Stimulated activated CD8-positive, alpha-beta memory T cell treated with anti-CD3 and anti-CD28 coated beads, Interleukin-15, amount 100 ng/mL, for 1 hour (primary cell): Measurements from ENCODE around the gene AHDC1.
"Not testable (repeated sequence)": the region's sequence is repeated elsewhere in the genome, so short reads cannot be mapped to it uniquely, and the experiment has no call there.

Source experiments
- DNase-seq: peaks from one replicate; pipeline ENCODE4 v3.0.0-alpha.2; 2020; ENCODE audit warnings: low read depth

AHDC1 gene

DNA sequence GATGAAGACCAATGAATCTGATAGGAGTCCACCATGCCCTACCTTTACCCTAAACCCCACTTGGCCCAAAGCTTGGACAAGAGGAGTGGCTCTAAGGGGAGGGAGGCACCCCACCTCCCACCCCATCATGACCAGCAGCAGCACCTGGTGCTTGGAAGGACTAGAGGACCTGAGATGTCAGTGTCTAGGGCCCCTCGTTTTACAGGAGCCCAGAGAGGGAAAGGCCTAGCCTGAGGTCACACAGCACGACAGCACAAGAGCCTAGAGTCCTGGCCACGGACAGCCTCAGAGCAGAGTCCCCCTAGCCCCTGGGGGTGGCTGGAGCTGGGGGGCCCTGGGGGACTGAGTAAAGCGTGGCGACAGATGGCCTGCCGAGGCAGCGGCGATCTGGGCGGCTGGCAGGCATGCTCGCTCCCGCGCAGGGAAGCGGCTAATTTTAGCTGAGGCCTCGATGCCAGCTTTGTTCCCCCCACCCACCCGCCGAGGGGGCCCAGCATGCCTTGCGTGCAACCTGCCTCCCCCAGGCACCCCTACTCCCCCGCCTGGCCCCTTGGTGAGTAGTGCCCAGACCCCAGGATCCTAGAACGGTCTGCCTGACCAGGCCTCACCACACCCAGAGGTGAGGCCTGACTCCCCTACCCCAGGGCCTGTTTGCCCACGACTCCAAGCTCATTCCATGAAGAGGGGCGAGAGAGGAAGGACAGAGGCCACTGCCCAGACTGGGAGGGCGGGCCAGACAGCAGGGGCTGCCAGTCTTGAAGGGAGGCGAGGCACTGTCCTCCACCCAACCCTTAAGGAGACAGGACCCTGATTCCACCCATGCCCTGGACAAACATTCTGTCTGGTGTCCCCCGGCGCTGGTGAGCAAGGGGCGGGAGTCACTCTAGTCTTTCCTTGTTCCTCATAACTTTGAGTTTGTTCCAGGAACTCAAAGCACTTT, 39.0 kb downstream of the AHDC1 start:
- no peak for DNase-seq

DNA sequence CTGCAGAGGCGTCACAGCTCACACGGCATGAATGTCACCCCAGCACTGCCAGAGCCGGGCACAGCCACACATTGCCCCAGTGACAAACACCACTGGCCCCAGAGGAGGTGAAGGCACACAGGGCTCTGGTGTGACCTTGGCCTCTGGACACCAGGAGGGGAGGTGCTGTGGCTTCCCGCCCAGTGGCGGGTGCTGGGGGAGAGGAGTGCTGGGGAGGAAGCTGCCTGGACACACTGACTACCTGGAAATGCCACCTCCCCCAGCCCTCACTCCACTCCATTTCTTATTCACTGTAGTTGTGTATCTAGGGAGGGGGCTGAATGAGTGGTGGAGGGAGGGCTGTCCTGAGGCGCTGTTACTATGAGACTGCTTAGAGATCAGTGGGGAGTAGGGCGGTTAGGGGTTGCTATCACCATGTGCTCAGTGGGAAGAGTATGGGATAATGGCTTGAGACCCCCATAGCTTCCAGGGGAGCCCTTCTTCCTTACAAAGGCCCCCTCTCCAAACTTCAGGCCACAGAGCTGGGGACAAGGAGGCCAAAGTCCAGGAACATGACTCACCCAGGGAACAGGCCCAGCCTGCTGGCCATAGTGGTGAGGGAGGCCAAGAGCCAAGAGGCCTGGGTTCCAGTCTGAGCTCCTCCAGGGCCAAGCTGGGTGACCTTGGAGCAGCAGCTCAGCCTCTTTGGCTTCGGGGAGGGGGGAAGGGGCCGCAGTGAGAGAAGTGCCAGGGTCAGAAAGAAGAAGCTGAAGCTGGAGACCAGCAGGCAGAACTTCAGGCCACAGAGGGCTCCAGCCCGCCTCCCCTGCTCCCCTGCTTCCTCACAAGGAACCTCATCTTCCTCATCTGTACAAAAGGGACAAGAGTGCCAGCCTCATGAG, 40.1 kb downstream of the AHDC1 start:
- DNase-seq: no peak

DNA sequence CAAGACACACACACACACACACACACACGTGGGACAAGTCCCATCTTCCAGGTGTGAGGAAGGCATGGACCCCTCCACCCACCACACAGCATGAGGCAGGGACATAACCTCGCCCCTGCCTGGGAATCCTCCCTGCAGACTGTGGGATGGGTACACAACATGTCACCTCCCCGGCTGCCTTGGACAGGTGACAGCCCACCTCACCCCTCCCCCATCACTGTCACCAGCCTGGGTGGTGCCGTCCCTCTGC, 40.7 kb downstream of the AHDC1 start:
- DNase-seq: no peak

DNA sequence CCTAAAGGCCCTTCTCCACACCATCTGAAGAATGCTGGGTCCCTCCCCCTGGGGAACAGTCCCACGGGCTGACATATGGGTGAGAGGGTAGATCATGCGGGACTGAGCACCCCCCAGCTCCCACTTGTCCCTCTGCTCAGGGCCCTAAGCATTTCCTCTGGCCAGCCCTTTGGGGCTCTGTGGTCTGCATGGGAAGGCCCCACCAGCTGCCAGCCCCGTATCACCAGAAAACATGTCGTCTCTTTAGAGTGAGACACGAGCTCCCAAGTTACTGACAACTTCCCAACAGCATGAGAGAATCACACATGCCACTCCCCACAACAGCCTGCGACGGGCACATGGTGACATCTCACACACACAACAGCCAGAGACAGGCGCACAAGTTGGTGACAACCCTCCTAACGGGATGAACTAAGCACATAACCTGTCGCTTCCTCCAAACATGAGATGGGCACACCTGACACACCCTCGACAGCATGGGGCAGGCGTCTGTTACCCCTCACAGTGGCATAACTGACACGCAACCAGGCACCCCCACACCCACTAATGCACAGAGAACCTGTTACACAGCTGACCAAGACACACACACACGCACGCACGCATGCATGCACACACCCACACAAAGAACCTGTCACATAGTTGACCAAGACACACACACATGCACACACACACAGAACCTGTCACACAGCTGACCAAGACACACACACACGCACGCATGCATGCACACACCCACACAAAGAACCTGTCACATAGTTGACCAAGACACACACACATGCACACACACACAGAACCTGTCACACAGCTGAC, 41.2 kb downstream of the AHDC1 start:
- DNase-seq: no peak

DNA sequence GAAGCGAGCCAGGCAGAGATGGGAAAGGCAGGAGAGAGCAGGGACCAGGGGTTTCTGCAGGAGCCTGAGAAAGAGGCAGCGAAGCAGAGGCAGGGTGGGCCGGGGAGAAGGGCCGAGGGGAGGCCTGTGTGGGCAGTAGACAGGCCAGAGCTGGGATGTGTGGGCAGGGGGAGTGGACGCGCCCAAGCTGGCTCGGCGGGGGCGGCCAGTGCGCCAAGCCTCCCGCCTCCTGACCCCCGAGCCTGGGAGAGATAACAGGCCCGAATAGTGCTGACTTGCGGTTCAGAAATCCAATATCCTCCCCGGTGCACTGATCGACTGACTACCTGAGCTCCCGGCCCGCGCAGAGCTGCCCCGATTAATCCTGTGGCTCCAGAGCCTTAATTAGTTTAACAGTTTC, 41.9 kb downstream of the AHDC1 start:
- no peak for DNase-seq

DNA sequence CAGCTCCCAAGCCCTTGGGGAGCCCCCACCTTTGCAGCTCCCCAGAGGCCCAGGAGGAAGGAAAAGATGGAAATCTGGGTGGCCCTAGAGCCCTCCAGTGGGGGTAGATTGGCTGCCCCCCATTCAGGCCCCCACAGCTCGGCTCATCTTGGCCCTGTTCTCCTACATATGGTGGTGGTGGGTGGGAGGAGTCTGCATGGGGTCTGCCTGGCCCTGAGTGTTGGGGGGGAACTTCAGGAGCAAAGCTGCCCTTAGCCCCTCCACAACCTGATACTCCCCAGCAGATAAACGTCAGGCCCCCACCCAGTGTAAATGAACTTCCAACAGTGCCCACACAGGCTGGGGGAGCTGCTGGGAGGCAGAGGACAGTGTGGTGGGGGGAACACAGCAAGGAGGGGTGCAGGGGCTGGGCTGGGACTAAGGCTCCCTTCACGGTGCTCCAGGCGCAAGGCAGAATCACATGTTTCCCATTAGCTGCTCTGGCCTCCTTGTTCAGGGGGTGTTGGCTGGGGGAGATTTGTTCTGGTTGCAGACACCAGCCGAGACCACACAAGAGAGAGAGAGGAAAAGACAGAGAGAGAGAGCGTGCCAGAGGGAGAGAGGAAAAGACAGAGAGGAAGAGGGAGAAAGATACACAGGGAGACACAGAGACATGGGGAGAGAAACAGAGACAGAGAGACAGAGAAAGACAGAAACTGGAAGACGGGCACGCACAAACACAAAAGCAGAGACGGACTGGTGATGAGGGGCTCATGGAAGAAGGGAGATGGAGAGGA, 42.6 kb downstream of the AHDC1 start:
- no peak for DNase-seq

DNA sequence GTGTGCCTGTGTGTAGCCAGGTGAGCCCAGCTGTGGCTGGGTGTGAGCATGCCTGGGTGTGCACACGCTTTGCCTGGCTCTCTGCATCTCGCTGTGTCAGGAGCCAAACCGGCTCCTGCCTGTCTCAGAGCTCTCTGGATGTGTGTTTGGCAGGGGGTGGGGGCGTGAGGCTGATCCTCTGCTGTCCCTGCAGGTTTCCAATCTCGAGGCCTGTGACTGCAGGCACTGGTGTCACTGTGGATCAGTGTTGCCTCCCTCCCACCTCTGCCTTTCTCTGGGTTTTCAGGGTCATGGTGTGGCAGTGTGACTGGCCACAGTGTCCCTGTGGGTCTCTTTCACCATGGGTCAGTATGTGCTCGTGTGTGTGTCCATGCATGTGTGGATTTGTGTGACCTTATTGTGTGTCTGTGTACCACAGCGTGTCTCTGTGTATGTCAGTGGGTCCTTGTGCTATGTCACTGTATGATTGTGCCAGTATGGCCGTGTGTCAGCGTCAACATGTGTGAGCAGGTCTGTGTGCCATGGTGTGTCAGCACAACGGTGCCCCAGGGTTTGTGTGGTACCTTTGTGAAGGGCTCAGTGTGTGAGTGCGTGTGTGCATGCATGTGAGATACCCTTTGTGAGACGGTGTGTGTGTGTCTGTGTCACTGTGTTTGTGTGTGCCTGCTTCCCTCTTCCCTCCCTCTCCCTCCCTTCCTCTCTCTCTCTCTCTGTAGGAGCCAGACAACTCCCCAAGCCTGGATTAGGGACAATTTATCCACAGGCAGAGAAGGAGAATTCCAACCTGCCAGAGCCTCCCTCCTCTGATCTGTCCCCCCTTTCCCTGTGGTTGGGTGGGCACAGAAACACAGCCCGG, 43.4 kb downstream of the AHDC1 start:
- no peak for DNase-seq

DNA sequence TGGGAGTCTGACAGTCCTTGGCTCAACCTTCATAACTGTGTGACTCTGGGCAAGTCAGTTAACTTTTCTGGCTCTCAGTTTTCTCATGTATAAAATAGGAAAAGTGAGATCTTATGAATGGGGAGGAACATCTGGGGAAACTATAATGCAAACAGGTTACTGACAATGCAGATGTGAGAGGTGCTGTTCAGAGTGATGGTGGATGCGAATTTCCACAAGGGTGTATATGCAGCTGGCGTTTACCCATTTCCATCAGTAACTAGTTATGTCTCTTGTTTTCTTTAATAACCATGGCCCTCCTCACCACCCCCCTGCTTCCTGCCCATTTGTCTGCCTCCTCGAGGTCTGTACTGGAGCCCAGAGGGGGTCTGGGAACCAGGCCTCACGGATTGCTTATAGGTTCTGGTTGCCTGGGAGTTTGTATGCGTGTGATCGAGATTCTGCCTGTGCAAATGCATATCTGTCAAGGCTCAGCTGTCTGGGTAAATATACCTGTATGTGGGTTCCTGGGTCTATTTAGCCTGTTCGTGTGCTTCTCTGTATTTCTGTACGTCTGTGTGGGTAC, 44.4 kb downstream of the AHDC1 start:
- DNase-seq: no peak

DNA sequence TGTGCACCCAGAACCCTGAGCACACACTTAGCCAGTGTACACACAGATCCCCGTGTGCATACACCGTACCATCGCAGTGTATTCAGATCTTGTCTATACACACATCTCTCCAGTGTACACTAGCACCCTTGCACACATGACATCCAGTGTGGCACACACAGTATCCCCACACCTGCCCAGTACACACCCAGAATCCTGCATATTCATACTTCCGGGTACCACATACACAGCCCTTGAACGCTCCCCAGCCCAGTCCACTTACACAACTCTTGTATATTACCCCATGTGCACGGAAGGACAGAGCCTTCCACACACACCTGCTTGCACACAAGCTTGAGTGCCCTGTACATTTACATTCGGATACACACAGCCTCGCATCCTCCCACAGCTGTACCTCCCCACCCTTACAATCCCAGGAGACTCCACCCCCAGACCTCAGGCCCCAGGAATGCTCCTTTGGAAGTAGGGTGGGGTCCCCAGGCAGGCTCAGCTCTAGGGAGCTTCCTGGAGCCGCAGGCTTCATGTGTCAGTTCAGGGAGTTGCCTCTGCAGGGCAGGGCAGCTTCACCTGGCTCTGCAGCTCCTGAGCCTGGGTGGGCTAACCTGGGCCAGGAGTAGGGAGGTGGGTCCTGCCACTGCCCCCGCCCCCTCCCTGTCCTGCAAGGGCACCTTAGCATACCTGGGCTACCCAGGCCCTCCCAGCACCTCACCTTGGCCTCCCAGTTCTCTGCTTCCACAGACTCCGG, 46.2 kb downstream of the AHDC1 start:
- no peak for DNase-seq

DNA sequence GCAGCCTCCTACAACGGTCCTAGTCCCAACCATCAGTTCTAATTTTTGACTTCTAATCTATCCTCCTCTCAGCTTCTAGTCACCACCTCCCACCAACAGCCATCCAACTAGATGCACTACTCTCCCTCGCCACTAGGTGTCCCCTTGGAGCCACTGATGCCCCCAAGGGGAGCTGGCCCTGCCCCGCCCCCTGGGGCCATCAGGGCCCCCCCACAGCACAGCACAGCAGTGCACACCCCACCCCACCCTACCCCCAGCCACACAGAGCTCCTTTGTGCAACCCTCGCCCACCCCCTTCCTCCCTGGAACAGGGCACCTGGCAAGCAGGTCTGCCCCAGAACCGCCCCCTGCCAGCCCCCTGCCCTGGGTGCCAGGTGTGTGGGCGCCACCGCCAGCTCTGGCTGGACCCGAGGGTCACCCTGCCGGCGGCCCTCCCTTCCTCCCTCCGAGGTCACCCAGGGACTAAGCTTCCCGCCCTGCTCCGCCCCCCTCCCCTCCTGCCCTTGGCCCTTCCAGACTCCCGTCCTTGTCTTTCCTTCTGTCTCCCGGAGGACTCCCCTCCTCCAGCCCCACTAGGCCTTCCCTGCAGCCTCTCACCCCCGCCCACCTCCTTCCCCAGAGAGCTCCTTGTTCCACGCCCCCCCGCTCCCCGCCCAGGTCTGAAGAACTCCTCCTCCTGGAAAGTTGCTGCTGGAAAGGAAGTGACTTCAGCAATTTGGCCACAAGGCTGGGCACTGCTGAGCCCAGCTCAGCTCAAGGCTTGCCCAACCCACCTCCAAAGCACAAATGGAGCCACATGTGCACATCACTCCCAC, 47.0 kb downstream of the AHDC1 start:
- peak; percentile 65 for DNase-seq

DNA sequence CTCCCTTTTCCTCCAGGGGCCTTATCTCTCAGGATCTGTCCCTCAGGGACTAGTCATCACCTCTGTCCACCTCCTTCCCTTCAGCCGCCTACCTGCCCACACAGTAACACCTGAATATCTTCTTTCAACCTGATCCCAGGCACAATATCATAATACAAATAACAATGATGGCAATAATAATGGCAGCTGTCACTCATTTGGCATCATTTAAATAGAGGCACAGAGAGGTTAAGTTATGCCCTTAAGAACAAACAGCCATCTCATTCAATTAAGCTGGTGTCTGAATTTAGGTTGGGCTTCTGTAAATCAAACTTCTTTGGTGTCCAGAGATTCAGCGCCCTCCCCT, 47.5 kb downstream of the AHDC1 start:
- no peak for DNase-seq

DNA sequence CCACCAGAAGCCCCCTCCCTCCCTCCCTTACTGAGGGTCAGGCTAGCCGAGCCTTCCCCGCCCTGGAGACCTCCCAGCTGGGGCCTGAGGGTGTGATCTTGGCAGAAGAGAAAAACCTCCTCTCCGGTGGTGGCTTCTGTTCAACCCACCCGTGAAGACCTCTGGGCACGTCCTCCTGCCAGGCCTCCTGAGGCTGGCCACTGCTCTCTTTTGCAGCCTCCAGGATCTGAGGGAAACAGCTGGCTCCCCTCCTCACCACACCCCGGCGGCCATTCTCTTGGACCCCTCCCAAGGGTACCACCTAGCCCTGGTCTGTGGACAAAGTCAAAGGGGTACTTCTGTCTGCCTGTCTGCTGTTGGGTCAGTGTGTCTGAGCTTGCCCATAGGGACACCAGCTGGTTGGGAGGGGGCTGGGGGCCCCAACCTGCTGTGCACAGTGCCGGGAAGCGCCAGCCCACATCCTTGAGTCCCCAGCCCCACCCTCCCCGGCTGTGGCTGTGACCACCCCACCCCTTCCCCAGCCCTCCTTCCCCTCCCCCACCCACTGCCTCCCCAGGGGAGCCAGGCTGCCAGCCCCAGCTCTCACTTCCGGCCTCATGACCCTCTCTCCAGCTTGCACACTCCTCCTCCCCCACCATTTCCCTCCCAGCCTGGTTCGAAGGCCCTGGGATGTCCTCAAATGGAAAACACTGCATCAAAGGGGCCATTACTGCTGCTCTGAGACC, 48.1 kb downstream of the AHDC1 start:
- DNase-seq: no peak

DNA sequence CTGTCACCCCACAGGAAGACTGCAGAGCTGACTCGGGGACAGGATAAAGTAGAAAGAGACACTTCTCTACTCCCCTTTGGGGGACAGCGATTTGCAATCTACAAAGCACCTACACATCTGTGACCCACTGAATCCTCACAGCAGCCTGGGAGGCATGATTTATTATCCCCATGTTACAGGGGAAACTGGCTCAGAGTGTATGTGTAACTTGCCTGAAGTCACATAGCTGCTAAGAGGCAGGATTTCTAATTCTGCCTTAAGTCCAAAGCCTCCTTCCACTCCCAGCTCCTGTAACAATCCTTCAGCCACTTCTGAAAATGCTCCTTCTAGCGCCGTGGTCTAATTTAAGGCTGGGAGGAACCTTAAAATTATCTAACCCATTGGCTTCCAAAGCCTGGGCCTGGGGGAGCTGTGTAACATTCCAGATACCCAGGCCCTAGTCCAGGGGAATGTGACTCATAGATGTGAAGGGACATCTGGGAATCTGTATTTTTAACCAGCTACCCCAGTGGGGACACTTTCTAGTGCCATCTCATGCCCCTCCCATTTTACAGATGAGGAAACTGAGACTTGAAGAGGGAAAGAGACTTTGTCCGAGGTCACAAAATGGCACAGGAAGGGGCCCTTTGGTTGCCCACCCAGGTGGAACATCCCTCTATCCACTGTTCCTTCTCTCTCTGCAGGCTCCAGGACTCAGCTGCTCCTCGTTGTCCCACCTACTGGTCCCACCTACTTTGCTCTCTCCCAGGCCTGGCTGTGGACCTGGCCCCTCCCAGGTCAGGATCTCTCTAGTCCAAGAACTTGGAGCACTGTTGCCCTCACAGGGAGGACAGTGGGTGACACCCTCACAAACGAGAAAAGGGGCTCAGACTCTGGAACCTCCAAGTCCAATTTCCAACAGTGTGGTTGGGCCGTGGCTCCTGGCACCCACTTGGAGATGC, 48.9 kb downstream of the AHDC1 start:
- DNase-seq: no peak

DNA sequence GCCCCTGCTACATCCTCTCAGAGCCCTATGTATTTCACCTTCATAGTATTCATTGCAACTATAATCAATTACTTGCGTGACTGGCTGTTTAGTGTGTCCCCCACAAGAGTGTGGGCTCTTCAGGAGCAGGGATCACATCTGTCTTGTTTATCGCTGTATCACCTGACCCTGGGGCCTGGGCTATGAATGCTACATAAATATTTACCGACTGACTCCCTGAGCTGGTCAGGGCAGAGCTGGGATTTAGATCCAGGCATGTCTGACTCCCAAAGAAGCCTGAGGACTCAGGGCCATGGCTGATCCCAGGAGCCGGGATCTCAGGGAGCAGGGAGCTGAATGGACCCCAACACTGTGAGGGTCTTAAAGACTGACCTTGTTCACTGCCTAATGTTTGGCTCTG, 49.7 kb downstream of the AHDC1 start:
- no peak for DNase-seq

DNA sequence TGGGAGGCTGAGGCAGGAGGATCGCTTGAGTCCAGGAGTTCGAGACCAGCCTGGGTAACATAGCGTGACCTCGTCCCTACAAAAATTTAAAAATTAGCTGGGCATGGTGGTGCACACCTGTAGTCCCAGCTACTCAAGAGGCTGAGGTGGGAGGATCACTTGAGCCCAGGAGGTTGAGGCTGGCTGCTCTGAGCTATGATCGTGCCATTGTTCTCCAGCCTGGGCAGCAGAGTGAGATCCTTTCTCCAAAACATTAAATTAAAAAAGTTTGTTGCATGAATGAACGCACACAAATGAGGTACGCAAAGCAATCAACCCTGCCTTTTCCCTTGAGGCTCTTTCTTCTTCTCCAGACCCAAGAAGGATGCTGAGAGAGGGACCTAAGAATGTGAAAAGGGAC, 50.1 kb downstream of the AHDC1 start:
- DNase-seq: not testable (repeated sequence)

DNA sequence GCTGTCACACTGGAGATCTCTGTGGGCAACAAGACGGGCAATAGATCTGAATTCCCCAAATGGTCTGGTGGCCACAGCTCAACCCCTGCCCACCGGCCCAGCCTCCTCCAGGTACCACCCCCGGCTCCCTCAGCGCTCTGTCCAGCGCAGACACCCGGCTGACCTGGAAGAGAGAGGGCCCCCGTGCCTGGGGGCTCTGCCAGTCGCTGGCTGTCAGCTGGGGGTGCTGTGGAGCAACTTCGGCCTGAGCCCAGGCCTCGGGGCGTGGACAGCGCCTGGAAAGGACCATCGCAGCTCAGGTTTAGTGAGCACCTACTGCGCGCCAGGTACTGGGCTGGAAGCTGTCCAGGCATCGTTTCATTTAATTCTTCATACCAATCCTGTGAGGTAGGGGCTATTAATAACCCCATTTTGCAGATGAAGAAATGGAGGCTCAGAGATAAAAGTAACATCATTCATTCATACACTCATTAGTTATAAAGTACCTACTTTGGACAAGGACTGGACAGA, 51.0 kb downstream of the AHDC1 start:
- DNase-seq: no peak

DNA sequence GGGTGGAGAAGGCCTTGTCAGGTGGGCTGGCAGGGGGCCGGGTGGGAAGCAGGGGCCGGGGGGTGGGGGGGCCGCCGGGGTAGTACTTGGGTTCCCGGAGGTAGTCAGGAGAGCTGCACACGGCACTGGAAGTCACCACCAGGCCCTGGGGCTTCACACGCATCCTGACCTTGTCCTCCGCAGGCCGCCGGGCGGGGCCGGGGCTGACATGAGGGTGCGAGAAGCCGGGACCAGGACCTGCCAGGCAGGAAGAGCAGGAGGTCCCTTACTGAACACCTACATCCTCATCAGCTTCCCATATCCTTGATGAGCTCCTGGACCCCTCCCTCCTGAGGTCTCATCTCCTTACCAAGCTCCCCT, 52.0 kb downstream of the AHDC1 start:
- no peak for DNase-seq
